Stomach (tissue), 4 donors: Measurements from ENCODE around the gene DEPDC5.

Experiments
- EP300 ChIP-seq: sonication (generic); formaldehyde crosslinking; IDR thresholded peaks from one replicate; pipeline ENCODE4 v1.6.1; 2017; ENCODE audit warnings: antibody characterized with exemption
- POLR2A ChIP-seq, 4 donors: fragments of 450-650 bp; IDR thresholded peaks; one replicate each; pipeline ENCODE4 v1.6.1; 2016; ENCODE audit warnings: antibody characterized with exemption in 4 of 4, control low read depth in 2 of 4, mild to moderate bottlenecking in 1 of 4, moderate library complexity in 1 of 4

GRCh38 chr22:31776231-31776630, 22.4 kb downstream of the DEPDC5 start:
- TF ChIP-seq EP300 (no peak), POLR2A (IDR thresholded peaks at IDR 0.05) (no peak)
